ENCODE measurements around the gene CDC123.
"Not testable (repeated sequence)": the region's sequence is repeated elsewhere in the genome, so short reads cannot be mapped to it uniquely, and the experiment has no call there.

Gene CDC123

DNA sequence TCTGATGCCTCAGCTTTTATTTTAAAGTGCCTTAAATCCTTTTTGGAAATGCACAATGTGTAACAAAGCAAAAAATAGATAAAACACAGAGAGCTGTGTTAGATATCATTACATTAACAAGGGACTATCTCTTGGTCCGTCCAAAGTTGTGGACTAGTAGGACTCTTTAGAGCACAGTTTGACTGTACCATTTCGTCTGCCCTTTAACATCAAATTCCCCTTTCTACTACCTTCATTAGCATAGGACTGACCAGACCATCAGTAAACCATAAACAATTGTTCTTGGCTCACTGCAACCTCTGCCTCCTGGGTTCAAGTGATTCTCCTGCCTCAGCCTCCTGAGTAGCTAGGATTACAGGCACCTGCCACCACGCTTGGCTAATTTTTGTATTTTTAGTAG lies 101.8 kb downstream of the CDC123 start:
- not testable (repeated sequence) for H3K9ac ChIP-seq (ENCODE audit: low read length in 2 of 2); H3K27ac ChIP-seq (ENCODE audit: low read length); H3K36me3 ChIP-seq (ENCODE audit: control insufficient read depth in 2 of 2, insufficient read depth in 2 of 2, low read length in 2 of 2); H3K4me1 ChIP-seq (ENCODE audit: control insufficient read depth, insufficient read depth, low read length); H3K27me3 ChIP-seq (ENCODE audit: control insufficient read depth in 1 of 2, insufficient read depth in 2 of 2, low read length in 2 of 2); H3K9me3 ChIP-seq (ENCODE audit: control insufficient read depth in 2 of 2, low read length in 2 of 2); H3K4me3 ChIP-seq (ENCODE audit: low read length in 2 of 2)

DNA sequence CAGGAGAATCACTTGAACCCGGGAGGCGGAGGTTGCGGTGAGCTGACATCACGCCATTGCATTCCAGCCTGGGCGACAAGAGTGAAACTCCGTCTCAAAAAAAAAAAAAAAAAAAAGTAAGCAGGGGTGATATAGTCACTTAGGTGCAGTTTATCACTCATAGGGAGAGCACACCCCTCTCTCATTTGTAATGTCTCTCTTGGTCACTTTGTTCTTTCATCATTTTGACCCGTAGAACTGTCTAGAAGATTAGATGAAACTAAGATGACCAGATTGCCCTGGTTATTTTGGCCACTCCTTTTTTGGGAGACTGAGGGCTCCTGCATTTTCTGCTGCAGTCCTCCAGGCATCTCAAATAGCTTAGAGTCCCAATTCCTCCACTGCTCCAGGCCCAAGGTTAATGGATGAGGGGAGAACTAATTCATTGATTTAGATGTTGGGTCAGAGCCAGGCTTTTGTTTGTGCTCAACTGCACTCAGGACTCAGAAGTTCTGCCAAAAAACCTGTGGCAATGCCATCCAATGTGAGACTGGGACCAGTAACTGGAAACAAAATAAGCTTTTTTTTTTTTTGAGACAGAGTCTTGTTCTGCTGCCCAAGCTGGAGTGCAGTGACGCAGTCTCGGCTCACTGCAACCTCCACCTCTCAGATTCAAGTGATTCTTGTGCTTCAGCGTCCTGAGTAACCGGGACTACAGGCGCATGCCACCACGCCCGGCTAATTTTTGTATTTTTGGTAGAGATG lies 103.4 kb downstream of the CDC123 start:
- Histone ChIP-seq H3K27ac (ENCODE audit: low read length) (no peak overlapping the region), H3K9me3 (ENCODE audit: control insufficient read depth in 2 of 2, low read length in 2 of 2) (no peaks in the 10 kb centered on the region), H3K36me3 (ENCODE audit: control insufficient read depth in 2 of 2, insufficient read depth in 2 of 2, low read length in 2 of 2) (no peaks in the 10 kb centered on the region), H3K4me1 (ENCODE audit: control insufficient read depth, insufficient read depth, low read length) (peaks cover 5% of the 10 kb centered on the region), H3K4me3 (ENCODE audit: low read length in 2 of 2) (no peak overlapping the region), H3K9ac (ENCODE audit: low read length in 2 of 2) (no peak overlapping the region), H3K27me3 (ENCODE audit: control insufficient read depth in 1 of 2, insufficient read depth in 2 of 2, low read length in 2 of 2) (no peaks in the 10 kb centered on the region)
